Fibroblast of the aortic adventitia (primary cell): ENCODE measurements around the gene KSR1. TPM values are rescaled to one million over a fixed set of nuclear protein-coding genes. Genes with fewer than 3 reads are reported as not detected.

Experiments
- DNase-seq: peaks from one replicate; pipeline ENCODE4 v3.0.0-alpha.2; 2010; ENCODE audit warnings: low read depth
- H3K4me3 ChIP-seq: 2 replicates; pipeline ENCODE4 v1.5.1; 2011; ENCODE audit warnings: low read depth, mild to moderate bottlenecking, control low read depth, low read length, moderate library complexity
- total RNA-seq: library from RNA; depleted of rRNA; stranded (reverse); fragments of >200 nt; gene quantifications from 2 replicates; pipeline ENCODE4 v1.2.3, GENCODE V29; 2012; ENCODE audit warnings: low replicate concordance
- TF ChIP-seq, protein P1 (sequence below): IDR thresholded peaks from 2 replicates; pipeline ENCODE4 v1.5.1; 2011; ENCODE audit warnings: mild to moderate bottlenecking, low read length, control low read depth, inconsistent platforms; ENCODE audit not compliant: insufficient read depth

The KSR1 gene
- total RNA-seq, 1 donor, result 19.4 TPM

DNA sequence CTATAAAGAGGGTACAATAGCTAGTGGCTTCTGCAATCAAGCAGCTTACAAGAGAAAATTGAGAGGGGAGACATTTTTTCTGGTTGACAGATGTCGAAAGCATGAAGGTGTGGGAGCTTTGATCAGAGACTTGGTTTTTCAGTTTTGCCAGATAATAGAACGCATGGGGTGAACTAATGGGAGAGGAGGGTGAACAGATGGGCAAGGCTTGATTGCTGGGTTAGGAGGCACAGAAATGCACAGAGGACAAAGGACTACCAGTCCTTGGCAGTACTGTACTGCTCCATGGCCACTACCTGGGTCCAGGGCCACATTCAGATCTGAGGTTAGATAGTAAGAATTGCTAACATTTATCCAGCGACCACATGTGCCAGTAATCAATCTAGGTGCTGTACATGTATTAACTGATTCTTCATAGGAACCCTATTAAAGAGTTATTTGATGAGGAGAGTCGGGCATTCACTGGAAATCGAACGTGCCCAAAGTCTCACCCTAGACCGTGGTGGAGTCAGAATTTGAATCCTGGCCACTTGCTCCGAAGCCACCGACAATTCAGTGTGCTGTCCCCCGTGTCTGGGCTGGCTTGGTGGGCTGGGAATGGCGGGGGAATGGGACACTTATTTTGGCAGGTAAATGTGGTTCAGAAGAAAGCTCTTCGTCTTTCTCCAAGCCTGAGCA is 873 bp upstream of the KSR1 start:
- DNase-seq, result no peak
- TF ChIP-seq, protein P1, sequence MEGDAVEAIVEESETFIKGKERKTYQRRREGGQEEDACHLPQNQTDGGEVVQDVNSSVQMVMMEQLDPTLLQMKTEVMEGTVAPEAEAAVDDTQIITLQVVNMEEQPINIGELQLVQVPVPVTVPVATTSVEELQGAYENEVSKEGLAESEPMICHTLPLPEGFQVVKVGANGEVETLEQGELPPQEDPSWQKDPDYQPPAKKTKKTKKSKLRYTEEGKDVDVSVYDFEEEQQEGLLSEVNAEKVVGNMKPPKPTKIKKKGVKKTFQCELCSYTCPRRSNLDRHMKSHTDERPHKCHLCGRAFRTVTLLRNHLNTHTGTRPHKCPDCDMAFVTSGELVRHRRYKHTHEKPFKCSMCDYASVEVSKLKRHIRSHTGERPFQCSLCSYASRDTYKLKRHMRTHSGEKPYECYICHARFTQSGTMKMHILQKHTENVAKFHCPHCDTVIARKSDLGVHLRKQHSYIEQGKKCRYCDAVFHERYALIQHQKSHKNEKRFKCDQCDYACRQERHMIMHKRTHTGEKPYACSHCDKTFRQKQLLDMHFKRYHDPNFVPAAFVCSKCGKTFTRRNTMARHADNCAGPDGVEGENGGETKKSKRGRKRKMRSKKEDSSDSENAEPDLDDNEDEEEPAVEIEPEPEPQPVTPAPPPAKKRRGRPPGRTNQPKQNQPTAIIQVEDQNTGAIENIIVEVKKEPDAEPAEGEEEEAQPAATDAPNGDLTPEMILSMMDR, result no peak
- peak overlapping the region; percentile 82 for H3K4me3 ChIP-seq

DNA sequence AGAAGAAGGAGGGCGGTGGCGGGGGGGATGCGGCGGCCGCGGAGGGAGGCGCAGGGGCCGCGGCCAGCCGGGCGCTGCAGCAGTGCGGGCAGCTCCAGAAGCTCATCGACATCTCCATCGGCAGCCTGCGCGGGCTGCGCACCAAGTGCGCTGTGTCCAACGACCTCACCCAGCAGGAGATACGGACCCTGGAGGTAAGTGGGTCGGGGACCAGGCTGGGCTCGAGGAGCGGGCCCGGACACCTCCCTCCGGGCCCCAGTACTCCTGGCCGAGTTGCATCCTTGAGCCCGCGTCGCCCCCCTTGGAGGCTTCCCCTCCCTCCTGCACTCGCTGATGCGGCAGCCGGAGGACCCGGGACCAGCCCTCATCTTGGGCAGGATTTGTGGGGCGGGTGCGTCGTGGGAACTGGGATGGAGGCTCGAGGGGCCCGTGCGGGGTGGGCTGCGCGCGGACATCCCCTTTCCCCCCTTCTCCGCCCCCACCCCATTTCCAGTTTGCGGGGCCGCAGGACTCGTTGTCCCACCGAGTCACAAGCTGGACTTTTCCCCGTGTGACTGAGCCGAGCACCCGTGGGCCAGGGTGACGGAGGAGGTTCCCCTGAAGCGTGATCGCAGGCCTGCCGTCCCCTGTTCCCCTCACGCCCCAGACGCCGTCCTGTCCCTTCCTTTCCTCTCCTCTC is 572 bp downstream of the KSR1 start:
- TF ChIP-seq, protein P1, result no peak
- peak overlapping the region; percentile 82 for H3K4me3 ChIP-seq
- DNase-seq, result no peak

DNA sequence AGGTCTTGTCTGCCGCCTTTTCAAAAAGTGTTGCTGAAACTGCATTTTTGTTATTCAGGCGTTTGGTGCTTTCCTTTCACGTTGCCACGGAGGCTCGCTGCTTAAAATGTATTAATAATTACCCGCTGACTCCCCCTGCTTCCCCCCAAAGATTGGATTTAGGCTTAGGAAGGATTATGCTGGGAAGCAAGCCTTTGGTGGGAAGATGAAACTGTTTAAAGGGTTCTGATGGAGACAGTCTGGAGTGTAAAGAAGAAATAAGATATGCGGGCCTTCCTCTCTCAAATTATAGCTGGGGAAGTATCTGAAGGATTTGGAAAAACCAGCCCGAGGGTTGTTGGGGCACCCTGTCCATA is 1.1 kb downstream of the KSR1 start:
- TF ChIP-seq, protein P1, result no peak
- no peak for DNase-seq
- peak overlapping the region; percentile 82 for H3K4me3 ChIP-seq

DNA sequence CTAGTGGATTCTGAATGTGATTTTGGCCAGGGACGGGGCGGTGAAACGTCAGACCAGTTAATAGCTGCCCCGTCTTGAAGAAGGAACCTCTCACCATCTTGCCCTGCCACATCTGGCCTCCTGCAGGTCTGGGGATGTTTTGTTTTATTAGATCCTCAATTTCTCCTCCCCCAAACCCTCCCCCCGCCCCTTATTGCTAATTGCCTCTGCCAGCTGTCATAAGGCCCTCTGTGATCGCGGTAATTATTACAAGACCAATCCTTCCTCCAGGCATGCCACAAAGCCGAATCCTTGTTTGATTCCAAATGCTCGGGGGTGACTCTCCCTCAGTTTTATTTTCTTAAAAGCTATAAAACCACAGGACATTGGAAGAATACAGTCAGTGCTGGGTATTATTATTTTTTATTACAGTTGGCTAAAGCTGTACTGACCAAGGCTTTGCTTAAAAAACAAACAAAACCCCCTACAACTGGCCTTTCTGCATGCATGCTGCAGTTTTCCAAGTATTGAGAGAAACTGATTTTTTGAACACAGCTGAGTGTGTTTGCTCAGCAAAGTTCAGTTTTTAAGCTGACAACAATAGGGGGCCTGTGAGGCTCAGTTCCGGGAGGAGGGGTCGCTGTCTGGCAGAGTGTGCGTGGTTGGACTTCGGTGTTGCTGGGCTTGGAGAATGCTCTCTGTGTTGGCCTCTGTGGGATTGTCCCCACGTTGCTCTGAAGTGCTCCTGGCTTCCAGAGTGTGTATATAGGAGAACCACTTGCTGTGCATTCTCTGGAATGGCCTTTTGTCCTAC is 1.7 kb downstream of the KSR1 start:
- H3K4me3 ChIP-seq, result peak overlapping the region; percentile 82
- TF ChIP-seq, protein P1, result no peak
- DNase-seq, result peak; percentile 52

DNA sequence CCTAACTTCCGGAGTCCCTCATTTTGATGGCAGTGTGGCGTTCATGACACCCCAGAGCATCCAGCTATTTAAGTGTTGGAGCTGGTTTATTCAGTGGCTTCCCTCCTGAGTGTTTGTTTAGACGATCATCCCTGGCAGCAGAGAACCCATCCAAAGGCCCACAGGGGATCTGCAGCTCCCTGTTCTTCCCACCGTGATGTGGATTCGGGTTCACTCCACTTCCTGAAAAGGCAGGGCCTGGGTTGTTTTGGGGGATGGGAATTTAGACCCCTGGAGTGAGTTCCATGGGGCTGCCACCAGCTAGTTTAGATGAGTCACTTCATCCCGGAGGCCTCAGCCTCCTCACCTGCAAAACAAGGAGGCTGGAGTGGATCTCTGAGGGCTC is 2.3 kb downstream of the KSR1 start:
- DNase-seq, result no peak
- TF ChIP-seq, protein P1, result no peak
- H3K4me3 ChIP-seq, result peak overlapping the region; percentile 82

DNA sequence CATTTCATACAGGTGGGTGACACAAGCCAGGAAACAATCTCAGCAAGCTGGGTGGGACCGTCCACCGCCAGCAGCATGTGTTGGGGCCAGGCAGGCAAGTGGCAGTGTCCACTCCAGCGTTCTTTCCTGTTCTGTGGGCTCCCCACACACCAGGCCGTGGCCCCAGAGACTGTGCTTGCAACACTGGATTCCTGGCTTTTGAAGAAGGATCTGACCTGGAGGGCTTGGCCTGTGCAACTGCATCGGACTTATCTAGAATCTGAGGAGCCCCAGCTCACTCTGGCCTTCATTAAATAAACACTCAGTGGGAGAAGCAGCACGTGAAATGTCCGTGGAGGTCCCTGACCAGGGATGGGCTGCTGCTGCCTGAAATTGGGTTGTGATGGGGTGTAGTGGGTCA is 3.2 kb downstream of the KSR1 start:
- TF ChIP-seq, protein P1, result no peak
- H3K4me3 ChIP-seq, result no peak overlapping the region
- DNase-seq, result no peak
